Measurements from ENCODE around the gene PCBP2. TPM values are rescaled to one million over a fixed set of nuclear protein-coding genes. Genes with fewer than 3 reads are reported as not detected.
"Not testable (repeated sequence)": the region's sequence is repeated elsewhere in the genome, so short reads cannot be mapped to it uniquely, and the experiment has no call there.

The PCBP2 gene
- polyA plus RNA-seq, 1 experiment = 286 TPM

GRCh38 chr12:53443955-53444354 is 7.9 kb upstream of the PCBP2 start:
- no peak overlapping the region for H3K27ac ChIP-seq (ENCODE audit: low read depth, low read length)
- no peaks in the 10 kb centered on the region for H3K9me3 ChIP-seq (ENCODE audit: control insufficient read depth, insufficient read depth, low read length)
- DNase-seq (ENCODE audit: low read depth, low spot score) = no peak
- POLR2A ChIA-PET = no interaction called here
- H3K4me3 ChIP-seq (ENCODE audit: low read depth, low read length) = no peak overlapping the region
- H3K27me3 ChIP-seq (ENCODE audit: control insufficient read depth, insufficient read depth, low read length) = no peaks in the 10 kb centered on the region
- CTCF ChIA-PET = interaction anchor here (0.6 to 1.4 kb wide), 3 partner anchors 9 to 123 kb away, joined by 3 to 8 read pairs (median 5); partner anchors contain the start of gene AAAS
- TF ChIP-seq, protein P1, sequence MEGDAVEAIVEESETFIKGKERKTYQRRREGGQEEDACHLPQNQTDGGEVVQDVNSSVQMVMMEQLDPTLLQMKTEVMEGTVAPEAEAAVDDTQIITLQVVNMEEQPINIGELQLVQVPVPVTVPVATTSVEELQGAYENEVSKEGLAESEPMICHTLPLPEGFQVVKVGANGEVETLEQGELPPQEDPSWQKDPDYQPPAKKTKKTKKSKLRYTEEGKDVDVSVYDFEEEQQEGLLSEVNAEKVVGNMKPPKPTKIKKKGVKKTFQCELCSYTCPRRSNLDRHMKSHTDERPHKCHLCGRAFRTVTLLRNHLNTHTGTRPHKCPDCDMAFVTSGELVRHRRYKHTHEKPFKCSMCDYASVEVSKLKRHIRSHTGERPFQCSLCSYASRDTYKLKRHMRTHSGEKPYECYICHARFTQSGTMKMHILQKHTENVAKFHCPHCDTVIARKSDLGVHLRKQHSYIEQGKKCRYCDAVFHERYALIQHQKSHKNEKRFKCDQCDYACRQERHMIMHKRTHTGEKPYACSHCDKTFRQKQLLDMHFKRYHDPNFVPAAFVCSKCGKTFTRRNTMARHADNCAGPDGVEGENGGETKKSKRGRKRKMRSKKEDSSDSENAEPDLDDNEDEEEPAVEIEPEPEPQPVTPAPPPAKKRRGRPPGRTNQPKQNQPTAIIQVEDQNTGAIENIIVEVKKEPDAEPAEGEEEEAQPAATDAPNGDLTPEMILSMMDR (IDR thresholded peaks at IDR 0.05; ENCODE audit: low read depth, low read length) = no peak

- H3K9me3 ChIP-seq (ENCODE audit: control insufficient read depth, insufficient read depth, low read length); H3K27ac ChIP-seq (ENCODE audit: low read depth, low read length); H3K27me3 ChIP-seq (ENCODE audit: control insufficient read depth, insufficient read depth, low read length); H3K4me3 ChIP-seq (ENCODE audit: low read depth, low read length); DNase-seq (ENCODE audit: low read depth, low spot score): not testable (repeated sequence)
- POLR2A ChIA-PET = interaction anchor here (0.6 to 0.7 kb wide), 2 partner anchors 27 to 46 kb away, joined by 4 read pairs; no protein-coding TSS in a partner anchor
- CTCF ChIA-PET = interaction anchor here (0.6 to 1.4 kb wide), 4 partner anchors 8 to 92 kb away, joined by 3 to 7 read pairs (median 6); no protein-coding TSS in a partner anchor
Measured at GRCh38 chr12:53444593-53445325, 7.1 kb upstream of the PCBP2 start.

GRCh38 chr12:53450936-53451335 is 966 bp upstream of the PCBP2 start:
- Histone ChIP-seq H3K27ac (ENCODE audit: low read depth, low read length) (no peak overlapping the region), H3K27me3 (ENCODE audit: control insufficient read depth, insufficient read depth, low read length) (no peaks in the 10 kb centered on the region), H3K4me3 (ENCODE audit: low read depth, low read length) (no peak overlapping the region), H3K9me3 (ENCODE audit: control insufficient read depth, insufficient read depth, low read length) (no peaks in the 10 kb centered on the region; the same call in 1 of the 2 replicates)
- no peak for DNase-seq (ENCODE audit: low read depth, low spot score)
- ChIA-PET CTCF (interaction anchor here (0.5 to 2.1 kb wide), 7 partner anchors 8 to 231 kb away, joined by 3 to 20 read pairs (median 4); no protein-coding TSS in a partner anchor), POLR2A (interaction anchor here (1.0 to 1.2 kb wide), 2 partner anchors 10 to 28 kb away, joined by 3 read pairs; partner anchors contain the start of gene PRR13)
- TF ChIP-seq, protein P1 (IDR thresholded peaks at IDR 0.05; ENCODE audit: low read depth, low read length) = no peak

DNA sequence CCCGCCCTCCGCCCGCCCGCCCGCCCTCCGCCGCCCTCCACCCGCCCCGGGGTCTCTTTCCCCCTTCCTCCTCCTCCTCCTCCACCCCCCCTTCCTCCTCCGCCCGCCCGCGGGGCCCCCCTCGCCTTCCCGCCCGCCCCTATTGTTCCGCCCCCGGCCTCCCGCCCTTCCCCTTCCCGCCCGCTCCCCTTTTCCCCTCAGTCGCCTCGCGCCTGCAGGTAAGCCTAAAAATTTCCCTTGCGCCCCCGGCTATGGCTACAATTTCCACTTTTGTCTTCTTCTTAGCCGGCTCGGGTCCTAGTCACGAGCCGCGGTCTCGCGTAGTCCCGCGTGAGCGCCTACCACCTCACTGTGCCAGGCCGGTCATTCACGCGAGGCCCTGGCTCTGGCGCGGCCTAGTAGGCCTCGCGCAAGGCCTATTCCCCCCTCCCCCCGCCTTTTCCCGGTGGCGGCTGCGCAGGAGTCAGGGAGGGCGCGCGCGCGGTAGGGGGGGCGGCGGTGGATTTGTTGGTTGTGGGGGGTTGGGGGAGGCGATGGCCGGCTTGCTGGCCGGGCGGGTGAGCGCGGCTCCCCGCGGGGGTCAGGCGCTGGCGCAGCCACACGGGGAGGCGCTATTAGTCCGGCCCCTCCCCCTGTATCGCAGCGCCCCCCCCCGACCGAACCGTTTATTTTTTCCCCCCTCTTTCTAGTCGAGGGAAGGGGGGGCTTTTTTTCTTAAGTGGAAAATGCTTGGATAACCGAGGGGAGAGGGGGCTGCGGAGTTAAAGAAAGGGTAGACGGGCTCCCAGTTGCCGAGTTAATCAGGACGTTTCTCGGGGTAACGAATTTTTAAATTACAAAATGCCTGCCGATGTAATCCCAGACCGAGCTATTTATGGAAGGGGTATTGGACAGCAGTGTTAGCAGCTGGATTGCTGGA is 516 bp downstream of the PCBP2 start:
- ChIA-PET POLR2A (interaction anchor here (0.6 to 1.3 kb wide), 5 partner anchors 19 to 84 kb away, joined by 3 to 7 read pairs (median 3); no protein-coding TSS in a partner anchor), CTCF (interaction anchor here (0.6 to 0.8 kb wide), 3 partner anchors 8 to 295 kb away, joined by 3 read pairs; no protein-coding TSS in a partner anchor)
- H3K27me3 ChIP-seq (ENCODE audit: control insufficient read depth, insufficient read depth, low read length) = no peaks in the 10 kb centered on the region
- H3K4me3 ChIP-seq (ENCODE audit: low read depth, low read length) = peak overlapping the region; percentile 90
- peak; percentile 66 for DNase-seq (ENCODE audit: low read depth, low spot score)
- no peaks in the 10 kb centered on the region; the same call in 1 of the 2 replicates for H3K9me3 ChIP-seq (ENCODE audit: control insufficient read depth, insufficient read depth, low read length)
- peak overlapping the region; percentile 94 for H3K27ac ChIP-seq (ENCODE audit: low read depth, low read length)
- TF ChIP-seq, protein P1 (IDR thresholded peaks at IDR 0.05; ENCODE audit: low read depth, low read length) = peak; percentile 24; the same call in 1 of the 2 replicates
